HCT116 (cell line): ENCODE results near the gene SHC1. TPM values are rescaled to one million over a fixed set of nuclear protein-coding genes. Genes with fewer than 3 reads are reported as not detected.

Experiments used
- ATAC-seq: fragments of 200-7000 bp; cut with Tn5 transposase; 2 replicates; pipeline ENCODE4 v1.9.1; 2020; ENCODE audit warnings: mild to moderate bottlenecking, moderate library complexity
- BruUV-seq: library from RNA; stranded (reverse); fragments of 400-500 nt; replicated peaks from 2 replicates; lab custom pipeline; 2021; lab: Mats Ljungman, UMichigan
- CTCF ChIA-PET: fragments of 300-600 bp; sonication (Branson Sonifier 250); formaldehyde crosslinking; loops from one replicate; lab custom pipeline; 2021; ENCODE audit warnings: antibody characterized with exemption; lab: Charles Lee
- POLR2A ChIA-PET: fragments of 300-600, 350-600 bp; sonication (Branson Sonifier 250); formaldehyde crosslinking; loops from one replicate; lab custom pipeline; 2021; ENCODE audit warnings: antibody characterized with exemption; lab: Charles Lee
- RAD21 ChIA-PET, 2 experiments: fragments of 300-600 bp; sonication (Branson Sonifier 250); formaldehyde crosslinking; loops; one replicate each; lab custom pipeline; 2023; ENCODE audit warnings: low total read pairs in 2 of 2; ENCODE audit not compliant: uncharacterized antibody in 2 of 2, unreplicated experiment in 2 of 2, low non-redundant PET in 1 of 2; lab: Charles Lee
- DNase-seq: peaks from one replicate; pipeline ENCODE4 v3.0.0-alpha.2; 2010; ENCODE audit warnings: low read depth, low spot score
- H2AFZ ChIP-seq: fragments of 200-600 bp; shearing (Covaris generic), sonication (generic); 2 replicates; pipeline ENCODE4 v1.6.1; 2017; ENCODE audit warnings: low read depth, mixed run types, mixed read lengths, antibody characterized with exemption, low read length; ENCODE audit not compliant: poor library complexity, severe bottlenecking
- H3K27ac ChIP-seq: 2 replicates; pipeline ENCODE4 v1.5.1; 2012; ENCODE audit warnings: low read depth, low read length
- H3K27me3 ChIP-seq: fragments of 200-600 bp; sonication (generic); 2 replicates; pipeline ENCODE4 v1.6.1; 2016; ENCODE audit warnings: mixed run types, low read length, mixed read lengths; ENCODE audit not compliant: insufficient read depth
- H3K36me3 ChIP-seq, 2 experiments: fragments of 200-500 bp in 1 of 2; fragments of 200-600 bp in 1 of 2; sonication (Bioruptor generic) in 1 of 2; sonication (generic) in 1 of 2; 2 replicates each; pipeline versions ENCODE4 v1.5.1 to v1.6.1; 2014 to 2016; ENCODE audit warnings: low read length in 2 of 2, inconsistent platforms in 1 of 2, mixed read lengths in 1 of 2, mixed run types in 1 of 2; ENCODE audit not compliant: insufficient read depth in 2 of 2, control insufficient read depth in 1 of 2
- H3K4me1 ChIP-seq, 2 experiments: fragments of 200-600 bp in 1 of 2; sonication (generic) in 1 of 2; 2 replicates each; pipeline versions ENCODE4 v1.5.1 to v1.6.1; 2012 to 2017; ENCODE audit warnings: low read length in 2 of 2, inconsistent platforms in 1 of 2, mild to moderate bottlenecking in 1 of 2, mixed read lengths in 1 of 2, mixed run types in 1 of 2, moderate library complexity in 1 of 2; ENCODE audit not compliant: insufficient read depth in 2 of 2, control insufficient read depth in 1 of 2
- H3K4me2 ChIP-seq: fragments of 200-600 bp; sonication (generic); 2 replicates; pipeline ENCODE4 v1.6.1; 2017; ENCODE audit warnings: mixed run types, low read length, mixed read lengths
- H3K4me3 ChIP-seq, 2 experiments: fragments of 200-600 bp in 1 of 2; sonication (generic) in 1 of 2; replicated peaks in 1 of 2; 2 replicates each; pipeline ENCODE4 v1.5.1; 2011 to 2016; ENCODE audit warnings: low read length in 2 of 2, control low read depth in 1 of 2, low read depth in 1 of 2, mild to moderate bottlenecking in 1 of 2, mixed read lengths in 1 of 2, mixed run types in 1 of 2
- H3K79me2 ChIP-seq: fragments of 200-600 bp; sonication (generic); 2 replicates; pipeline ENCODE4 v1.6.1; 2017; ENCODE audit warnings: mild to moderate bottlenecking, mixed run types, low read length, moderate library complexity, mixed read lengths; ENCODE audit not compliant: insufficient read depth
- H3K9ac ChIP-seq: fragments of 200-600 bp; sonication (generic); 2 replicates; pipeline ENCODE4 v1.6.1; 2016; ENCODE audit warnings: low read length, mixed read lengths
- H3K9me2 ChIP-seq: fragments of 200-600 bp; sonication (generic), shearing (Covaris generic); 2 replicates; pipeline ENCODE4 v1.6.1; 2017; ENCODE audit warnings: mixed run types, mild to moderate bottlenecking, moderate library complexity; ENCODE audit not compliant: insufficient read depth
- H3K9me3 ChIP-seq, 2 experiments: fragments of 200-500 bp in 1 of 2; fragments of 200-600 bp in 1 of 2; sonication (Bioruptor generic) in 1 of 2; sonication (generic) in 1 of 2; 2 replicates each; pipeline ENCODE4 v1.6.1; 2014 to 2017; ENCODE audit warnings: low read length in 2 of 2, mixed read lengths in 2 of 2, inconsistent platforms in 1 of 2, low read depth in 1 of 2, mild to moderate bottlenecking in 1 of 2, mixed run types in 1 of 2, moderate library complexity in 1 of 2; ENCODE audit not compliant: control insufficient read depth in 1 of 2, insufficient read depth in 1 of 2
- H4K20me1 ChIP-seq: fragments of 200-600 bp; sonication (generic), shearing (Covaris generic); 2 replicates; pipeline ENCODE4 v1.6.1; 2017; ENCODE audit warnings: mixed run types, mild to moderate bottlenecking, moderate library complexity; ENCODE audit not compliant: insufficient read depth
- ATF3 ChIP-seq: IDR thresholded peaks from 2 replicates; pipeline ENCODE4 v1.6.1; 2012
- CBX3 ChIP-seq: IDR thresholded peaks from 2 replicates; pipeline ENCODE4 v1.6.1; 2012; ENCODE audit warnings: low read depth
- CEBPB ChIP-seq: IDR thresholded peaks from 2 replicates; pipeline ENCODE4 v1.6.1; 2012; ENCODE audit warnings: low read depth
- EGR1 ChIP-seq: IDR thresholded peaks from 2 replicates; pipeline ENCODE4 v1.6.1; 2012; ENCODE audit warnings: low read depth
- ELF1 ChIP-seq: IDR thresholded peaks from 2 replicates; pipeline ENCODE4 v1.6.1; 2012; ENCODE audit warnings: low read depth, borderline replicate concordance
- EZH2phosphoT487 ChIP-seq: fragments of 200-600 bp; IDR thresholded peaks from 2 replicates; pipeline ENCODE4 v1.6.1; 2018; ENCODE audit warnings: antibody characterized with exemption, borderline replicate concordance
- FOSL1 ChIP-seq: IDR thresholded peaks from 2 replicates; pipeline ENCODE4 v1.6.1; 2012; ENCODE audit warnings: low read depth
- JUND ChIP-seq: IDR thresholded peaks from 2 replicates; pipeline ENCODE4 v1.6.1; 2012
- MAX ChIP-seq: IDR thresholded peaks from 2 replicates; pipeline ENCODE4 v1.6.1; 2012
- POLR2AphosphoS5 ChIP-seq: IDR thresholded peaks from 2 replicates; pipeline ENCODE4 v1.6.1; 2011; ENCODE audit warnings: mild to moderate bottlenecking, low read depth, low read length, moderate library complexity
- RAD21 ChIP-seq: IDR thresholded peaks from 2 replicates; pipeline ENCODE4 v1.6.1; 2012; ENCODE audit warnings: low read depth, mild to moderate bottlenecking
- SIN3A ChIP-seq: IDR thresholded peaks from 2 replicates; pipeline ENCODE4 v1.6.1; 2012; ENCODE audit warnings: low read depth
- SP1 ChIP-seq: IDR thresholded peaks from 2 replicates; pipeline ENCODE4 v1.6.1; 2012; ENCODE audit warnings: low read depth
- SRF ChIP-seq: IDR thresholded peaks from 2 replicates; pipeline ENCODE4 v1.6.1; 2012; ENCODE audit warnings: low read depth
- TCF7L2 ChIP-seq: IDR thresholded peaks from 2 replicates; pipeline ENCODE4 v1.7.0; 2011; ENCODE audit warnings: borderline replicate concordance, inconsistent platforms; ENCODE audit not compliant: insufficient read depth, insufficient read length; ENCODE audit errors: extremely low read depth
- YY1 ChIP-seq: IDR thresholded peaks from 2 replicates; pipeline ENCODE4 v1.6.1; 2011; ENCODE audit warnings: low read length, low read depth, moderate library complexity, mild to moderate bottlenecking; ENCODE audit not compliant: insufficient replicate concordance; ENCODE audit errors: extremely low read depth
- ZBTB33 ChIP-seq: IDR thresholded peaks from 2 replicates; pipeline ENCODE4 v1.6.1; 2011; ENCODE audit warnings: mild to moderate bottlenecking, low read length, moderate library complexity; ENCODE audit not compliant: insufficient replicate concordance; ENCODE audit errors: extremely low read depth
- ZFX ChIP-seq: fragments of 450-650 bp; IDR thresholded peaks from 2 replicates; pipeline ENCODE4 v1.6.1; 2017
- ZNF274 ChIP-seq: fragments of 200-500 bp; sonication (Bioruptor generic); IDR thresholded peaks from 2 replicates; pipeline ENCODE4 v1.6.1; 2014; ENCODE audit warnings: mild to moderate bottlenecking, low read depth, low read length, inconsistent platforms
- intact Hi-C: fragments of 100-400 bp; cut with micrococcal nuclease; formaldehyde crosslinking; loops from 2 replicates; pipeline ENCODE4 v1.10.0; 2022
- total RNA-seq: library from RNA; stranded (reverse); gene quantifications from one replicate; pipeline ENCODE4 v1.2.1, GENCODE V29; 2021; ENCODE audit not compliant: unreplicated experiment
- TF ChIP-seq, protein P1 (sequence below), 3 experiments: fragments of 200-600 bp in 1 of 3; sonication (generic) in 1 of 3; IDR thresholded peaks in 2 of 3; conservative IDR thresholded peaks in 1 of 3; 2 replicates each; pipeline ENCODE4 v1.5.1; 2012 to 2017; ENCODE audit warnings: low read depth in 2 of 3, low read length in 2 of 3, antibody characterized with exemption in 1 of 3, borderline replicate concordance in 1 of 3, control low read depth in 1 of 3, mild to moderate bottlenecking in 1 of 3, mixed read lengths in 1 of 3, mixed run types in 1 of 3, moderate library complexity in 1 of 3; ENCODE audit not compliant: insufficient read depth in 1 of 3

SHC1 gene
- total RNA-seq, 1 experiment from 2014 or later: 148 TPM

DNA sequence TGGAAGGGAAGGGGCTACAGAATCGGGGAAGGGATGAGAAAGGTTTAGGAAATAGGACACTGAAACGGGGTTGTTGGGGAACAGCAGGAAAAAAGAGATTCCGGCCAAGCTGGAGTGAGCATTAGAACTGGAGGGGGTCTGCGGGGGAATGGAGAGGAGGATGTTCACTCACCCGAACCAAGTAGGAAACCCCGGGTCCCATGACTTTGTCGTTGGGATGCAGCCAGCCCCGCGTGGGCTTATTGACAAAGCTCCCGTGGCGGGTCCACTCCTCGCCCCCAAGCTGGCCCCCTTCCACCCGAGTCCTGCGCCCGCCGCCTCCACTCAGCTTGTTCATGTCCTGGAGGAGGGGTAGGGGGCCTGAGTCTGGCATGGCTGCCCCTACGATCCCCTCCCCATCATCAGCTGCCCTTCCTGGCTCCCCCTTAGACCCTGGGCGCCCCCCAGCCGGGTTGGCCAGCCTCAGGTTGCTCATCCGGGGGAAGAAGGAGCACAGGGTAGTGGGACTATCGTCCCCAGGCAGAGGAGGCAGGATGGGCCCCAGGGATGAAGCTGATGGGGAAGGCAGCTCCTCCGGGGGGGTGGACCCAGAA, 591 bp downstream of the SHC1 start:
- no peaks in the 10 kb centered on the region for H3K9me2 ChIP-seq
- DNase-seq (no peak), ATAC-seq (no peak)
- no peaks in the 10 kb centered on the region for H3K9me3 ChIP-seq
- no peaks in the 10 kb centered on the region for H3K27me3 ChIP-seq
- peak overlapping the region; percentile 86 for H3K9ac ChIP-seq
- ChIA-PET POLR2A (interaction anchor here (1.1 to 5.4 kb wide), 8 partner anchors 8 to 34 kb away, joined by 4 to 46 read pairs (median 8); partner anchors contain the start of genes FLAD1, PBXIP1, PMVK and PYGO2), CTCF (interaction anchor here (1.2 to 2.0 kb wide), 5 partner anchors 8 to 81 kb away, joined by 3 to 15 read pairs (median 5); partner anchors contain the start of genes ADAM15 and PYGO2), RAD21 (interaction anchor here (0.6 to 1.0 kb wide), 2 partner anchors 30 to 47 kb away, joined by 3 read pairs; no protein-coding TSS in a partner anchor)
- no peak overlapping the region for H2AFZ ChIP-seq
- peak overlapping the region; percentile 40 to 70 for H3K4me3 ChIP-seq
- TF ChIP-seq ZBTB33: no peak
- no peak for TF ChIP-seq SIN3A
- no peak for TF ChIP-seq RAD21
- TF ChIP-seq SP1: no peak
- no peak for TF ChIP-seq EZH2phosphoT487
- TF ChIP-seq ELF1: no peak
- TF ChIP-seq MAX: no peak
- TF ChIP-seq CBX3: no peak
- TF ChIP-seq ATF3: no peak
- no peak for TF ChIP-seq EGR1
- TF ChIP-seq ZNF274: no peak
- TF ChIP-seq ZFX: no peak
- no peak for TF ChIP-seq TCF7L2
- no peak for TF ChIP-seq SRF
- no peak for TF ChIP-seq JUND
- TF ChIP-seq, protein P1, sequence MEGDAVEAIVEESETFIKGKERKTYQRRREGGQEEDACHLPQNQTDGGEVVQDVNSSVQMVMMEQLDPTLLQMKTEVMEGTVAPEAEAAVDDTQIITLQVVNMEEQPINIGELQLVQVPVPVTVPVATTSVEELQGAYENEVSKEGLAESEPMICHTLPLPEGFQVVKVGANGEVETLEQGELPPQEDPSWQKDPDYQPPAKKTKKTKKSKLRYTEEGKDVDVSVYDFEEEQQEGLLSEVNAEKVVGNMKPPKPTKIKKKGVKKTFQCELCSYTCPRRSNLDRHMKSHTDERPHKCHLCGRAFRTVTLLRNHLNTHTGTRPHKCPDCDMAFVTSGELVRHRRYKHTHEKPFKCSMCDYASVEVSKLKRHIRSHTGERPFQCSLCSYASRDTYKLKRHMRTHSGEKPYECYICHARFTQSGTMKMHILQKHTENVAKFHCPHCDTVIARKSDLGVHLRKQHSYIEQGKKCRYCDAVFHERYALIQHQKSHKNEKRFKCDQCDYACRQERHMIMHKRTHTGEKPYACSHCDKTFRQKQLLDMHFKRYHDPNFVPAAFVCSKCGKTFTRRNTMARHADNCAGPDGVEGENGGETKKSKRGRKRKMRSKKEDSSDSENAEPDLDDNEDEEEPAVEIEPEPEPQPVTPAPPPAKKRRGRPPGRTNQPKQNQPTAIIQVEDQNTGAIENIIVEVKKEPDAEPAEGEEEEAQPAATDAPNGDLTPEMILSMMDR (IDR thresholded peaks at IDR 0.05 in 2 of 3, conservative IDR thresholded peaks at IDR 0.05 in 1 of 3; ENCODE audit: borderline replicate concordance in 1 of 3, insufficient read depth in 1 of 3, low read depth in 2 of 3, low read length in 2 of 3): no peak
- TF ChIP-seq YY1: no peak
- TF ChIP-seq POLR2AphosphoS5: no peak
- no peak for TF ChIP-seq FOSL1
- no peak for TF ChIP-seq CEBPB
- H3K36me3 ChIP-seq: peaks cover 16 to 41% of the 10 kb centered on the region in 2 experiments; a peak in 3 of 4 replicates
- no TSS peak for BruUV-seq
- peaks cover 33 to 61% of the 10 kb centered on the region in 2 experiments for H3K4me1 ChIP-seq
- intact Hi-C loops: loop anchor here (5.0 kb wide), 2 partner anchors 92 to 167 kb away; partner anchors contain the start of genes EFNA4 and SLC50A1
- peak overlapping the region; percentile 86 for H3K27ac ChIP-seq
- peak overlapping the region; percentile 90 for H3K4me2 ChIP-seq
- no peaks in the 10 kb centered on the region for H4K20me1 ChIP-seq
- peaks cover 78% of the 10 kb centered on the region for H3K79me2 ChIP-seq
